CD4-positive, alpha-beta T cell treated with Interleukin-4 for 1 hour (primary cell): Measurements from ENCODE around the gene OR14I1.
A peak's percentile ranks its signal among the peaks of the same experiment; 100 is the strongest.
"Not testable (repeated sequence)": the region's sequence is repeated elsewhere in the genome, so short reads cannot be mapped to it uniquely, and the experiment has no call there.

Experiments used
- DNase-seq, 2 donors: peaks; one replicate each; pipeline ENCODE4 v3.0.0-alpha.2; 2020 to 2022

Gene OR14I1

GRCh38 chr1:248686815-248687214 lies 15.8 kb downstream of the OR14I1 start:
- peak; percentile 20 to 23 for DNase-seq

DNA sequence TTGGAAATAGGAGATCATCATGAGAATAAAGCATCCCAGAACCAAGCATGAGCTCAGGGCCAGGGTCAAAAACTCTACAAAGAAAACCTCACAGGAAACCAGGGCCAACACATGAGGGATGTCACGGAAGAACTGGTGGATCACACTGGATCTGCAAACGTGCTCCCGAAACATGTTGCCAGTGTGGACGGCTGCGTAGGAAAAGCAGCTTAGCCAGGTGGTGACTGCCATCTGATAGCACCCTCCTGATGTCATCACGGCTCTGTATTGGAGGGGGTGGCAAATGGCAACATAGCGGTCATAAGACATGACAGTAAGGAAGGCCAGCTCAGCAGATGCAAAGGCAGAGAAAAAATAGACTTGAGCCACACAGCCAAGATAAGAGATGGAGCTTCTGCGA lies 20.9 kb downstream of the OR14I1 start:
- DNase-seq: no peak

GRCh38 chr1:248670003-248670402 lies 32.6 kb downstream of the OR14I1 start:
- no peak for DNase-seq

- peak in 1 of 2 donors; percentile 16 for DNase-seq
Observed at GRCh38 chr1:248663453-248664328, 38.9 kb downstream of the OR14I1 start.

DNA sequence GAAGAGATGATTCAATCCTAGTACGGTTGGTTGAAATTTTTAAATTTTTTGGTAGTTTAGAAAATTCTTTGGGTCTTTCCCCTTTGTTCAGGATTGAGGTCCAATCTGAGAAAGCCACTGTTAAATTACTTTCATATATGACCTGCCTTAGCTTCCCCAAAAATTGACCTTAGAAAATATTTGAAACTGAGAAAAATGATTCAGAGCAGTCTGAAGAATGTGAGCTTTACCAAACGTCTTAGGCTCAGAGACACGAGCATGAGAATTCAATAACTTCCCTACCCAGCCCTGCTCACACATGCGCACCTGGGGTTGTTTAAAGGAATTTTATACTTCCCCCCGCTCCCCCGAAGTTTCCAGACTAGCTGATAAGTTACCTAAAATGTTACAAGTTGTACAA lies 45.8 kb downstream of the OR14I1 start:
- DNase-seq: not testable (repeated sequence)

- not testable (repeated sequence) for DNase-seq
Observed at GRCh38 chr1:248655354-248655753, 47.2 kb downstream of the OR14I1 start, which contains the start of gene OR2T27. TSS of gene OR2T27 (minus strand) at chr1:248655528. CDS start at chr1:248650884, 4,644 bp downstream.
